ENCODE measurements around the gene DLX4.

The DLX4 gene

GRCh38 chr17:49971199-49971847 is 2.3 kb downstream of the DLX4 start:
- H3K4me3 ChIP-seq (ENCODE audit: control insufficient read depth, low read depth, low read length): no peak overlapping the region
- TF ChIP-seq, protein P1, sequence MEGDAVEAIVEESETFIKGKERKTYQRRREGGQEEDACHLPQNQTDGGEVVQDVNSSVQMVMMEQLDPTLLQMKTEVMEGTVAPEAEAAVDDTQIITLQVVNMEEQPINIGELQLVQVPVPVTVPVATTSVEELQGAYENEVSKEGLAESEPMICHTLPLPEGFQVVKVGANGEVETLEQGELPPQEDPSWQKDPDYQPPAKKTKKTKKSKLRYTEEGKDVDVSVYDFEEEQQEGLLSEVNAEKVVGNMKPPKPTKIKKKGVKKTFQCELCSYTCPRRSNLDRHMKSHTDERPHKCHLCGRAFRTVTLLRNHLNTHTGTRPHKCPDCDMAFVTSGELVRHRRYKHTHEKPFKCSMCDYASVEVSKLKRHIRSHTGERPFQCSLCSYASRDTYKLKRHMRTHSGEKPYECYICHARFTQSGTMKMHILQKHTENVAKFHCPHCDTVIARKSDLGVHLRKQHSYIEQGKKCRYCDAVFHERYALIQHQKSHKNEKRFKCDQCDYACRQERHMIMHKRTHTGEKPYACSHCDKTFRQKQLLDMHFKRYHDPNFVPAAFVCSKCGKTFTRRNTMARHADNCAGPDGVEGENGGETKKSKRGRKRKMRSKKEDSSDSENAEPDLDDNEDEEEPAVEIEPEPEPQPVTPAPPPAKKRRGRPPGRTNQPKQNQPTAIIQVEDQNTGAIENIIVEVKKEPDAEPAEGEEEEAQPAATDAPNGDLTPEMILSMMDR (conservative IDR thresholded peaks at IDR 0.05; ENCODE audit: control insufficient read depth, insufficient read depth, low read depth, low read length): no peak
- DNase-seq (ENCODE audit: low read depth): no peak

DNA sequence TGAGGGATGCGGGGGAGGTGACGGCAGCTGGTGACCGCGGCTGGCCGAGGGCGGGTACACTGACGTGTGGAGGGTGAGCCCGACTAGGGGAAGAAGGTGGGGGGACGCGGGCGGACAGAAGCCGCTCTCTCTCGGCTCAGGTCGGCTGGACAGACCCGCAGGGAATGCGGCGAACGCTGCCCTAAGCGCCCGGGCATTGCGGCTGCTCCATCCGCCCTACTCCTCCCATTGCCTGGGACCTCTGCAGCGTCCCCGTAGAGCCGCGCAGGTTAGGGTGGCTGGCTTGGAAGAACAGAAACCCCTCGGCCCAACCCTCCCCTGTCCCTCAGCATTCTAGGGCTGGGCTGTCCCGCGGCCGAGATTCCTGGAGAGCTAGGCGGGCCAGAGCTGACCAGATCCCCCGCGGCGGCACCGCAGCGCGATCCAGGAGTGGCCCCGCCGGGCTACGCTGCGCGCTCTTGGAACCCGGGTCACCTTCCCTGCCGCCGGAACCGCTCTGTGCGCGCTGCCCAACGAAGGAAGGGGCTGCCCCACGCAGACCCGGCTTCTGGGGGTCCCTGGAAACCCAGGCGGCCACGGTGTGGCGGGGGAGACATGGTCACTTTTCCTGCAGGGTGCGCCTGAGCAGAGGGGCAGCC is 3.0 kb downstream of the DLX4 start:
- no peak overlapping the region for H3K4me3 ChIP-seq (ENCODE audit: control insufficient read depth, low read depth, low read length)
- DNase-seq (ENCODE audit: low read depth): no peak
- TF ChIP-seq, protein P1 (conservative IDR thresholded peaks at IDR 0.05; ENCODE audit: control insufficient read depth, insufficient read depth, low read depth, low read length): no peak

- no peak for DNase-seq (ENCODE audit: low read depth)
- TF ChIP-seq, protein P1 (conservative IDR thresholded peaks at IDR 0.05; ENCODE audit: control insufficient read depth, insufficient read depth, low read depth, low read length): no peak
- no peak overlapping the region for H3K4me3 ChIP-seq (ENCODE audit: control insufficient read depth, low read depth, low read length)
Measured at GRCh38 chr17:49972486-49973270, 3.7 kb downstream of the DLX4 start.

- TF ChIP-seq, protein P1 (conservative IDR thresholded peaks at IDR 0.05; ENCODE audit: control insufficient read depth, insufficient read depth, low read depth, low read length): no peak
- DNase-seq (ENCODE audit: low read depth): no peak
- H3K4me3 ChIP-seq (ENCODE audit: control insufficient read depth, low read depth, low read length): no peak overlapping the region
Measured at GRCh38 chr17:49973271-49973615, 4.3 kb downstream of the DLX4 start.

DNA sequence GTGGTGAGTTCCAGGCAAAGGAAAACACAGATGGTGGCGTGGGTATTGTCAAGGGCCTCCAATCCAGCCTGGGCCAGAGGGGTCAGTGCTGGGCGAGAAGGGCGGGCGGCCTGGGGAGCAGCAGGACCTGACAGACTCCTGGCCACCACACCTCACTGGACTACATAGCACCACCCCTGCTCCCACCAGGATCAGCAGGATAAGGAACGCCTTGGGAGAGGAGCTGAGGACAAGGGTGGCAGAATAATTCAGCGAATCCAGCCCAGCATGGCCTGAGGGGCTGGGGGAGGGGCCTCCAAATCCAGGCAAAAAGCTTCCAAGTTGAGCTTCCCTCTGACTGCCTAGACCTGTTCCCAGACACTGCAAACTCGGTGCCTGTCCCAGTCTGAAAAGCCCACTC is 6.5 kb downstream of the DLX4 start:
- DNase-seq (ENCODE audit: low read depth): no peak
- H3K4me3 ChIP-seq (ENCODE audit: control insufficient read depth, low read depth, low read length): no peak overlapping the region
- TF ChIP-seq, protein P1 (conservative IDR thresholded peaks at IDR 0.05; ENCODE audit: control insufficient read depth, insufficient read depth, low read depth, low read length): no peak

- TF ChIP-seq, protein P1 (conservative IDR thresholded peaks at IDR 0.05; ENCODE audit: control insufficient read depth, insufficient read depth, low read depth, low read length): no peak
- no peak for DNase-seq (ENCODE audit: low read depth)
Measured at GRCh38 chr17:49976163-49976827, 7.3 kb downstream of the DLX4 start.

More at GRCh38 chr17:49976163-49976827, 7.3 kb downstream of the DLX4 start:
- no peak overlapping the region for H3K4me3 ChIP-seq (ENCODE audit: control insufficient read depth, low read depth, low read length)

Data from fibroblast of mammary gland (primary cell).